Peyer's patch (tissue), 4 donors: Measurements from ENCODE around the gene RIC8B. TPM values are rescaled to one million over a fixed set of nuclear protein-coding genes. Genes with fewer than 3 reads are reported as not detected.

Experiments used
- DNase-seq, 3 donors: peaks; one replicate each; pipeline ENCODE4 v3.0.0-alpha.2; 2017 to 2019
- H3K27ac ChIP-seq, 4 donors: fragments of 200-600 bp; sonication (generic); one replicate each; pipeline ENCODE4 v1.5.1; 2016 to 2019
- H3K27me3 ChIP-seq, 2 donors: fragments of 200-600 bp; sonication (generic); one replicate each; pipeline ENCODE4 v1.5.1; 2019
- H3K36me3 ChIP-seq, 3 donors: fragments of 200-600 bp; sonication (generic); one replicate each; pipeline ENCODE4 v1.5.1; 2016 to 2019
- H3K4me1 ChIP-seq, 4 donors: fragments of 200-600 bp; sonication (generic); one replicate each; pipeline ENCODE4 v1.5.1; 2016 to 2019
- H3K4me3 ChIP-seq, 4 donors: fragments of 200-600 bp; sonication (generic); 1 replicate in 3 of 4; 2 replicates in 1 of 4; pipeline ENCODE4 v1.5.1; 2016 to 2019; ENCODE audit warnings: mild to moderate bottlenecking in 1 of 4
- H3K9me3 ChIP-seq, 4 donors: fragments of 200-600 bp; sonication (generic); one replicate each; pipeline ENCODE4 v1.5.1; 2016 to 2019; ENCODE audit warnings: mild to moderate bottlenecking in 1 of 4
- POLR2A ChIP-seq, 2 donors: fragments of 450-650 bp; IDR thresholded peaks; one replicate each; pipeline ENCODE4 v1.5.1; 2017; ENCODE audit warnings: antibody characterized with exemption in 2 of 2, mild to moderate bottlenecking in 2 of 2, moderate library complexity in 2 of 2
- total RNA-seq, 4 donors: library from RNA; depleted of rRNA; stranded (reverse); fragments of >200 nt; gene quantifications; one replicate each; pipeline ENCODE4 v1.1.0, GENCODE V29; 2016
- TF ChIP-seq, protein P1 (sequence below), 6 experiments: fragments of 450-650 bp in 4 of 6; fragments of 200-600 bp in 2 of 6; sonication (generic) in 1 of 6; IDR thresholded peaks; one replicate each; pipeline ENCODE4 v1.5.1; 2017 to 2019; ENCODE audit warnings: antibody characterized with exemption in 6 of 6, mild to moderate bottlenecking in 3 of 6, moderate library complexity in 1 of 6

RIC8B gene
- total RNA-seq, 4 donors from 2014 or later: 9.5 to 23.1 (median 16.2) TPM

DNA sequence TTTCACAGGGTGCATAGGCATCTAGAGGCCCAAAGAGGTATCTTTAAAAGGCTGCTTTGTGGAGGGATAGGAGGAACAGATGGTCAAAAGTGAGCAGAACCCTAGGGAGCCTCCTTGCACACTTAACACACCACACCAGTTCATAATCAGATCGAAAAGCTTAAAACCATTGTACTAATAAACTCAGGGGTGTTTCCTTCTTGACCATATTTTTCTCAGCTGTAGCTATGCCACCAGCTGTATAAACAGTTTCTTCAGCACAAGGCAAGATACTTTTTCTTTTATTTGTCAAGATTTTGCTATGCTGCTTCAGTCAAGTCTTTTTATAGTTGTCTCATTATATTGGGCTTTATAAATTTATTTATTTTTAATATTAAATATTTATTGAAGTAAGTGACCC is 88.7 kb downstream of the RIC8B start:
- no peaks in the 10 kb centered on the region for H3K27me3 ChIP-seq
- H3K4me1 ChIP-seq: no peaks in the 10 kb centered on the region
- H3K27ac ChIP-seq: no peak overlapping the region
- peaks cover 0 to 13% (median 0%) of the 10 kb centered on the region in 3 donors for H3K36me3 ChIP-seq
- no peak for DNase-seq
- no peaks in the 10 kb centered on the region for H3K9me3 ChIP-seq
- no peak overlapping the region for H3K4me3 ChIP-seq
- TF ChIP-seq, protein P1, sequence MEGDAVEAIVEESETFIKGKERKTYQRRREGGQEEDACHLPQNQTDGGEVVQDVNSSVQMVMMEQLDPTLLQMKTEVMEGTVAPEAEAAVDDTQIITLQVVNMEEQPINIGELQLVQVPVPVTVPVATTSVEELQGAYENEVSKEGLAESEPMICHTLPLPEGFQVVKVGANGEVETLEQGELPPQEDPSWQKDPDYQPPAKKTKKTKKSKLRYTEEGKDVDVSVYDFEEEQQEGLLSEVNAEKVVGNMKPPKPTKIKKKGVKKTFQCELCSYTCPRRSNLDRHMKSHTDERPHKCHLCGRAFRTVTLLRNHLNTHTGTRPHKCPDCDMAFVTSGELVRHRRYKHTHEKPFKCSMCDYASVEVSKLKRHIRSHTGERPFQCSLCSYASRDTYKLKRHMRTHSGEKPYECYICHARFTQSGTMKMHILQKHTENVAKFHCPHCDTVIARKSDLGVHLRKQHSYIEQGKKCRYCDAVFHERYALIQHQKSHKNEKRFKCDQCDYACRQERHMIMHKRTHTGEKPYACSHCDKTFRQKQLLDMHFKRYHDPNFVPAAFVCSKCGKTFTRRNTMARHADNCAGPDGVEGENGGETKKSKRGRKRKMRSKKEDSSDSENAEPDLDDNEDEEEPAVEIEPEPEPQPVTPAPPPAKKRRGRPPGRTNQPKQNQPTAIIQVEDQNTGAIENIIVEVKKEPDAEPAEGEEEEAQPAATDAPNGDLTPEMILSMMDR (IDR thresholded peaks at IDR 0.05): no peak
- no peak for TF ChIP-seq POLR2A (IDR thresholded peaks at IDR 0.05)

DNA sequence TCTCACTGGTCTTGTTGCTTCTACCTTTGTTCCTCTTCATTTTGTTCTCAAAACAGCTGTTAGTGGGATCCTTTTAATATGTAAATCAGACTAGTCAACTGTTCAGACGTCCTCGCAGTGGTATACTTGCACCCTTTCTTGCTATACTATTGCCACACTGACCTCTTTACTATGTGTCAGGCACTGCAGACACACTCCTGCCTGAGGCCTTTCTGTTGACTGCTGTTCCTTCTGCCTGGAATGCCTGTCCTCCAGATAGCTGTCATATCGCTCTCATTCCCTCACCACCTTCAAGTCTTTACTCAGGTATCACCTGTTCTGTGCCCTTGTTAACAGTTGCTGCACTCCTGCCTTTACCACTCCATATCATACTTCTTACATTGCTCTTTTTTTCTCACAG is 91.2 kb downstream of the RIC8B start:
- DNase-seq: no peak
- no peaks in the 10 kb centered on the region for H3K9me3 ChIP-seq
- H3K36me3 ChIP-seq: peaks cover 0 to 5% (median 0%) of the 10 kb centered on the region in 3 donors
- no peak overlapping the region for H3K4me3 ChIP-seq
- H3K4me1 ChIP-seq: no peaks in the 10 kb centered on the region
- no peak overlapping the region for H3K27ac ChIP-seq
- no peaks in the 10 kb centered on the region for H3K27me3 ChIP-seq
- TF ChIP-seq, protein P1 (IDR thresholded peaks at IDR 0.05): no peak
- no peak for TF ChIP-seq POLR2A (IDR thresholded peaks at IDR 0.05)

DNA sequence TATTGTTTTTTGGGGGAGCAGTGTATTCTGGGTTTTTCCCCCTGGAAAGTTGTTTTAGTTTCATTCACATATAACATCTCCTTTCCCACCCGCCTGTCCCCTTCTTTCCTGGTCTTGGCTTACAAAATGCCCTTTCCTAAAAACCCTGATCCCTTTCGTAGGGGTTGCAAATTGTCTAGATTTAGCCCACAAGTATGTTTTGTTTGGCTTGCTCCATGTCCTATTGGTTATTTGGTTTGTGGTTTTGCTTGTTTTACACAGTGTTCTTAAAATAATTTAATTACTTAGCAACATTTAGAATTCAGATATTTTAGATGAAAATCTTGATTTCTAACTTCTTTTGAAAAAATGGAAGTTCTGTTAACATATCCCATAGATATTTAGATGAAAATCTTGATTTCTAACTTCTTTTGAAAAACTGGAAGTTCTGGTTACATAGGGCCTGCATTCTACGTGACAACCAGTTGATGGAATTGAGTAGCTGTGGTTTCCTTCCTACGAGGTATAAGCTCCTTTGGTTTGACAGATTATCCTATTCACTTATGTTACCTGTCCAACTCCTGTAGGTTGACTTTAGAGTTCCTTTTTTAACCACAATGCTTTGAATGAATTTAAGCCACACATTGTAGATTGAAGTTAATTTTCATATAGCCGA is 92.1 kb downstream of the RIC8B start:
- no peaks in the 10 kb centered on the region for H3K27me3 ChIP-seq
- no peak for DNase-seq
- no peak for TF ChIP-seq POLR2A (IDR thresholded peaks at IDR 0.05)
- TF ChIP-seq, protein P1 (IDR thresholded peaks at IDR 0.05): no peak
- no peaks in the 10 kb centered on the region for H3K36me3 ChIP-seq
- H3K4me1 ChIP-seq: no peaks in the 10 kb centered on the region
- H3K27ac ChIP-seq: no peak overlapping the region
- no peak overlapping the region for H3K4me3 ChIP-seq
- no peaks in the 10 kb centered on the region for H3K9me3 ChIP-seq

GRCh38 chr12:106867651-106868050 is 93.2 kb downstream of the RIC8B start:
- no peaks in the 10 kb centered on the region for H3K4me1 ChIP-seq
- TF ChIP-seq, protein P1 (IDR thresholded peaks at IDR 0.05): no peak
- TF ChIP-seq POLR2A (IDR thresholded peaks at IDR 0.05): no peak
- no peaks in the 10 kb centered on the region for H3K36me3 ChIP-seq
- no peak overlapping the region for H3K4me3 ChIP-seq
- DNase-seq: no peak
- H3K9me3 ChIP-seq: no peaks in the 10 kb centered on the region
- no peaks in the 10 kb centered on the region for H3K27me3 ChIP-seq
- no peak overlapping the region for H3K27ac ChIP-seq

DNA sequence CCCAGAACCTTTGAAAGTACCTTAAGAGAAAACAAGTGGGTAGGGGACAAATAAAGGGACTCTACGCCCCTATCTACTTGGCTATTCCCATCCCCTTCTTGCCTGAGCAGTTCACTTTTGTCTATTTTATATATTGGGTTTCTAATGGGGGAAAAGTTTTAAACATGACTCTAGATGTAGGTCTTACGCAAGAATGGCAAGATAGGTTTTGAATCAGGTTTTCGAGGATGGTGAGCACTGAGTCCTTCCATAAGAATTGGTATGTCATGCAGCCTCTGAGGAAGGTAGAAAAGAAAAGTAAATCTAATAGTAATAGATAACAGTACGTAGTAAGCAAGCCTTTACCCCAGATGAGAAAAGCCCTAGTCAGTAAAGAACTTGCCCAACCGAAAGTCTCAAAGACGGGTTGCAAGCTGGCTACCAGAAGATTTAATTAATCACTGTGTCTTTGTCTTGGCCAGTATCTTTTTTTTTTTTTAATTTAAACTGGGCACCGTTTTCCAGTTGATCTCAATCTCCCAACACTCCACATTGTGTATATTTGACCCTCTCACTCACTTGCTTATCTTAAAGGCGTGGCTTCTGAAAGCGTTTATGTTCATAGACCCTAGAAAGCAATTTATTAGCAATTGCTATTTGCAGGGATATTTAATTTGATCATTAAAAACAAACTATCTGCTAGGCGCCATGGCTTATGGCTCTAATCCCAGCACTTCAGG is 94.7 kb downstream of the RIC8B start:
- H3K9me3 ChIP-seq: no peaks in the 10 kb centered on the region
- no peak overlapping the region for H3K27ac ChIP-seq
- H3K4me3 ChIP-seq: no peak overlapping the region
- H3K36me3 ChIP-seq: peaks cover 0 to 5% (median 0%) of the 10 kb centered on the region in 3 donors
- no peaks in the 10 kb centered on the region for H3K4me1 ChIP-seq
- DNase-seq: no peak
- TF ChIP-seq POLR2A (IDR thresholded peaks at IDR 0.05): no peak
- TF ChIP-seq, protein P1 (IDR thresholded peaks at IDR 0.05): no peak
- no peaks in the 10 kb centered on the region for H3K27me3 ChIP-seq
